Hepatocyte (in vitro differentiated cells): ENCODE data around the gene SH2B3.

ENCODE experiments used
- EZH2 ChIP-seq: fragments of 200-600 bp; sonication (generic); IDR thresholded peaks from 2 replicates; pipeline ENCODE4 v1.6.1; 2016; ENCODE audit warnings: antibody characterized with exemption, mild to moderate bottlenecking, borderline replicate concordance
- EZH2phosphoT487 ChIP-seq: fragments of 200-600 bp; sonication (generic); IDR thresholded peaks from one replicate; pipeline ENCODE4 v1.6.1; 2018; ENCODE audit warnings: antibody characterized with exemption, mild to moderate bottlenecking, low read depth, moderate library complexity; ENCODE audit not compliant: unreplicated experiment, severe bottlenecking
- TF ChIP-seq, protein P1 (sequence below): fragments of 200-600 bp; sonication (generic); IDR thresholded peaks from 2 replicates; pipeline ENCODE4 v1.5.1; 2016; ENCODE audit warnings: antibody characterized with exemption, mild to moderate bottlenecking; ENCODE audit not compliant: poor library complexity

DNA sequence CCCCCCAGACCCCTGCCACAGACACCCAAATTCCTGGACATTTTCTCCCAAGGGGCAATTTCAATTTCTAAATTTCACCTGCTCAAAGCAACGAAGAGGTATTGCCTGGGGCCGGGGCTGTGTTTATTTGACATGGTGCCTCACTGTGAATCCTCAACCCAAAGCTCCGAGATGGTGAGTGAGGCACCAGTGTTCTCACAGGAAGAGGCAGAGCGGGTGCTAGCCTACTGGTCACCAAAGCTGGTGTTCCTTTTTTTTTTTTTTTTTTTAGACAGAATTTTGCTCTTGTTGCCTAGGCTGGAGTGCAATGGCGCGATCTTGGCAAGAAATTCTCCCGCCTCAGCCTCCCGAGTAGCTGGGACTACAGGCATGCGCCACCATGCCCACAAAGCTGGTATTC lies 14.8 kb upstream of the SH2B3 start:
- TF ChIP-seq, protein P1, sequence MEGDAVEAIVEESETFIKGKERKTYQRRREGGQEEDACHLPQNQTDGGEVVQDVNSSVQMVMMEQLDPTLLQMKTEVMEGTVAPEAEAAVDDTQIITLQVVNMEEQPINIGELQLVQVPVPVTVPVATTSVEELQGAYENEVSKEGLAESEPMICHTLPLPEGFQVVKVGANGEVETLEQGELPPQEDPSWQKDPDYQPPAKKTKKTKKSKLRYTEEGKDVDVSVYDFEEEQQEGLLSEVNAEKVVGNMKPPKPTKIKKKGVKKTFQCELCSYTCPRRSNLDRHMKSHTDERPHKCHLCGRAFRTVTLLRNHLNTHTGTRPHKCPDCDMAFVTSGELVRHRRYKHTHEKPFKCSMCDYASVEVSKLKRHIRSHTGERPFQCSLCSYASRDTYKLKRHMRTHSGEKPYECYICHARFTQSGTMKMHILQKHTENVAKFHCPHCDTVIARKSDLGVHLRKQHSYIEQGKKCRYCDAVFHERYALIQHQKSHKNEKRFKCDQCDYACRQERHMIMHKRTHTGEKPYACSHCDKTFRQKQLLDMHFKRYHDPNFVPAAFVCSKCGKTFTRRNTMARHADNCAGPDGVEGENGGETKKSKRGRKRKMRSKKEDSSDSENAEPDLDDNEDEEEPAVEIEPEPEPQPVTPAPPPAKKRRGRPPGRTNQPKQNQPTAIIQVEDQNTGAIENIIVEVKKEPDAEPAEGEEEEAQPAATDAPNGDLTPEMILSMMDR = no peak
- TF ChIP-seq EZH2 = no peak
- no peak for TF ChIP-seq EZH2phosphoT487
